ENCODE data around the gene ATG7. TPM values are rescaled to one million over a fixed set of nuclear protein-coding genes. Genes with fewer than 3 reads are reported as not detected.

The ATG7 gene
- total and polyA plus RNA-seq, 11 donors: 4.4 to 45.1 (median 14.4) TPM

GRCh38 chr3:11535243-11535960 is 263.2 kb downstream of the ATG7 start:
- TF ChIP-seq, protein P1, sequence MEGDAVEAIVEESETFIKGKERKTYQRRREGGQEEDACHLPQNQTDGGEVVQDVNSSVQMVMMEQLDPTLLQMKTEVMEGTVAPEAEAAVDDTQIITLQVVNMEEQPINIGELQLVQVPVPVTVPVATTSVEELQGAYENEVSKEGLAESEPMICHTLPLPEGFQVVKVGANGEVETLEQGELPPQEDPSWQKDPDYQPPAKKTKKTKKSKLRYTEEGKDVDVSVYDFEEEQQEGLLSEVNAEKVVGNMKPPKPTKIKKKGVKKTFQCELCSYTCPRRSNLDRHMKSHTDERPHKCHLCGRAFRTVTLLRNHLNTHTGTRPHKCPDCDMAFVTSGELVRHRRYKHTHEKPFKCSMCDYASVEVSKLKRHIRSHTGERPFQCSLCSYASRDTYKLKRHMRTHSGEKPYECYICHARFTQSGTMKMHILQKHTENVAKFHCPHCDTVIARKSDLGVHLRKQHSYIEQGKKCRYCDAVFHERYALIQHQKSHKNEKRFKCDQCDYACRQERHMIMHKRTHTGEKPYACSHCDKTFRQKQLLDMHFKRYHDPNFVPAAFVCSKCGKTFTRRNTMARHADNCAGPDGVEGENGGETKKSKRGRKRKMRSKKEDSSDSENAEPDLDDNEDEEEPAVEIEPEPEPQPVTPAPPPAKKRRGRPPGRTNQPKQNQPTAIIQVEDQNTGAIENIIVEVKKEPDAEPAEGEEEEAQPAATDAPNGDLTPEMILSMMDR (IDR thresholded peaks at IDR 0.05): no peak
- TF ChIP-seq POLR2A (IDR thresholded peaks at IDR 0.05): no peak
- no peak for DNase-seq

DNA sequence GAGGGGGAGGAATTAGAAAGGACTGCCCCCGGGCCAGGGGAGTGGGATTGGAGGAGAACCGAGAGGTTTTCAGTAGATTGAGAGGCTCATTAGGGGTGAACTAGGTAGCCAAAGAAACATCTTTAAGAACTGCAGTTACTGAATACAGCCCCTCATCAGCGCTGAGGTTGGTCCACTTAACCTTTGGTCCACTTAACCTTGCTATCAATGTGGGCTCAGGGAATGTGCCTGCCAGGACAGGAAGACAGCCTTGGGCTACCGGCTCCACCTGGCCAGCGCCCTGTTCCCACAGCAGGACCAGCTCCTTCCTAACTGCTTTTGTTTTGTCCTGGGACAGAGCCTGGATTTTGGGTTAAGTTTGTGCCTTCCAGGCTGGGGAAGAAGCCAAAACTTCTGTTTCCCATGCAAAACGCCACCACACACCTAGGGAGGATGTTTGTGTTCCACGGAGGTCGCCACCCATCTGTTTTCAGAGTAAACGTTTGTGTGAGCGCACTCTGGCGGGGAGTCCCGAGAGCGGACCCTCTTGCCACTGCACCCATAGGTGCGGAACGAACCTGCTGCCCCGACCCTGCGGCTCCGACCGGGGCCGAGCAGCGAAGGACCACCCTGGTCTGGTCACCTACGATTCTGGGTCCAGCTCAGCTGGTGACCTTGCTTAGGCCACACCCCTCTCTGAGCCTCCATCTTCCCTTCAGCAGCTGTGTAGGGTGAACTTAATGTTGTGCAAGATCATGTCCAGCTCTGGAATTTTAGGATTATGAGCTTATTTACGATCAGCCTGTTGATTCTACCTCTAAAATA is 264.1 kb downstream of the ATG7 start:
- Histone ChIP-seq H3K27me3 (no peaks in the 10 kb centered on the region), H3K36me3 (no peaks in the 10 kb centered on the region), H3K27ac (no peak overlapping the region), H3K9me3 (no peaks in the 10 kb centered on the region), H3K4me1 (peaks cover 0 to 21% (median 11%) of the 10 kb centered on the region in 12 donors), H3K4me3 (no peak overlapping the region)
- intact Hi-C loops (cut with DNase I): loop anchor here in 2 of 10 donors (10.0 kb wide), 2 partner anchors 72 to 142 kb away; no protein-coding TSS in a partner anchor
- peak in 1 of 5 donors; percentile 33 for DNase-seq
- TF ChIP-seq POLR2A (IDR thresholded peaks at IDR 0.05): no peak
- TF ChIP-seq, protein P1 (IDR thresholded peaks at IDR 0.05): no peak
- no peak for ATAC-seq
- whole genome bisulfite sequencing, 4 donors: 93 to 94% (median 94%) methylated on average over 22 to 23 of the region's 23 CpGs

More at GRCh38 chr3:11535243-11535960, 263.2 kb downstream of the ATG7 start:
- Histone ChIP-seq H3K27ac (no peak overlapping the region), H3K36me3 (no peaks in the 10 kb centered on the region), H3K4me1 (peaks cover 0 to 26% (median 11%) of the 10 kb centered on the region in 12 donors), H3K4me3 (no peak overlapping the region), H3K9me3 (no peaks in the 10 kb centered on the region), H3K27me3 (no peaks in the 10 kb centered on the region)
- intact Hi-C loops (cut with DNase I): loop anchor here in 2 of 10 donors (10.0 kb wide), 2 partner anchors 71 to 141 kb away; no protein-coding TSS in a partner anchor
- ATAC-seq: no peak
- 97 to 99% (median 97%) methylated on average over 9 to 13 of the region's 13 CpGs for WGBS, 4 donors

DNA sequence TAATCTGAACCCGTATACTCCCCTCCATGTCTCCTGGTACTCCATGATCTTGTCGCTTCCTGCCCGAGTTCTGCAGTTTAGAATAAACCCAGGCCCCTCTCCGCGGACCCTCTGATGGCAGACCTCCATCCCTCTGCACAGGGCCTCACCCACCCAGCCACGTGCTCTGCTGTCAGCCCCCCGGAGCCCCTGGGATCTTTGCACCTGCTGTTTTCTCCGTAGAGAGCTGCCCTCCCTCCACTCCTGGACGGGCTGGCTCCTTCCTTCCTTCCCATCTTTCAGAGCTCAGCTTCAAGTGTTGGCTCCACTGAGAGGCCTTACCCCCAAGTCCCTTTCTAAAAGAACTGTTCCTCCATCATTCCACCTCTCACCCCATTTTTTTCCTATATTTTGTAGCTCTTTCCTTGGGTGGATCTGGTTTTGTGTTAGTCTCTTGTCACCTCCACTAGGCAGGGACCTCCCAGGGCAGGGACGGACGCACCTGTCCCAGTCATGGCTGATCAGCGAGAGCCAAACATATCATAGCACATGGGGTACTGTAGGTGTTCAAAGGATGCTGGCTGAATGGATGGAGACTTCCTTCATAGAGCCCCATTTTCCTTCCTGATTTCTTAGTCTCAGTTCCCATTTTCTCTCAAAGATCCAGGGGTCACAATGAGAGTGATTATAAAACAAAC is 264.9 kb downstream of the ATG7 start:
- Histone ChIP-seq H3K4me3 (no peak overlapping the region), H3K36me3 (no peaks in the 10 kb centered on the region), H3K9me3 (no peaks in the 10 kb centered on the region), H3K27ac (no peak overlapping the region), H3K27me3 (no peaks in the 10 kb centered on the region), H3K4me1 (peaks cover 0 to 21% (median 11%) of the 10 kb centered on the region in 12 donors)
- ATAC-seq (no peak), DNase-seq (no peak)
- WGBS, 4 donors: 88 to 95% (median 92%) methylated on average over 12 of the region's 12 CpGs
- no peak for TF ChIP-seq POLR2A (IDR thresholded peaks at IDR 0.05)
- TF ChIP-seq, protein P1 (IDR thresholded peaks at IDR 0.05): no peak
- intact Hi-C loops (cut with DNase I): loop anchor here in 2 of 10 donors (10.0 kb wide), 2 partner anchors 72 to 142 kb away; no protein-coding TSS in a partner anchor

Measured in heart left ventricle (tissue), 16 donors.